Measurements from ENCODE around the gene CD177.

CD177 gene, protein sequence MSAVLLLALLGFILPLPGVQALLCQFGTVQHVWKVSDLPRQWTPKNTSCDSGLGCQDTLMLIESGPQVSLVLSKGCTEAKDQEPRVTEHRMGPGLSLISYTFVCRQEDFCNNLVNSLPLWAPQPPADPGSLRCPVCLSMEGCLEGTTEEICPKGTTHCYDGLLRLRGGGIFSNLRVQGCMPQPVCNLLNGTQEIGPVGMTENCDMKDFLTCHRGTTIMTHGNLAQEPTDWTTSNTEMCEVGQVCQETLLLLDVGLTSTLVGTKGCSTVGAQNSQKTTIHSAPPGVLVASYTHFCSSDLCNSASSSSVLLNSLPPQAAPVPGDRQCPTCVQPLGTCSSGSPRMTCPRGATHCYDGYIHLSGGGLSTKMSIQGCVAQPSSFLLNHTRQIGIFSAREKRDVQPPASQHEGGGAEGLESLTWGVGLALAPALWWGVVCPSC

DNA sequence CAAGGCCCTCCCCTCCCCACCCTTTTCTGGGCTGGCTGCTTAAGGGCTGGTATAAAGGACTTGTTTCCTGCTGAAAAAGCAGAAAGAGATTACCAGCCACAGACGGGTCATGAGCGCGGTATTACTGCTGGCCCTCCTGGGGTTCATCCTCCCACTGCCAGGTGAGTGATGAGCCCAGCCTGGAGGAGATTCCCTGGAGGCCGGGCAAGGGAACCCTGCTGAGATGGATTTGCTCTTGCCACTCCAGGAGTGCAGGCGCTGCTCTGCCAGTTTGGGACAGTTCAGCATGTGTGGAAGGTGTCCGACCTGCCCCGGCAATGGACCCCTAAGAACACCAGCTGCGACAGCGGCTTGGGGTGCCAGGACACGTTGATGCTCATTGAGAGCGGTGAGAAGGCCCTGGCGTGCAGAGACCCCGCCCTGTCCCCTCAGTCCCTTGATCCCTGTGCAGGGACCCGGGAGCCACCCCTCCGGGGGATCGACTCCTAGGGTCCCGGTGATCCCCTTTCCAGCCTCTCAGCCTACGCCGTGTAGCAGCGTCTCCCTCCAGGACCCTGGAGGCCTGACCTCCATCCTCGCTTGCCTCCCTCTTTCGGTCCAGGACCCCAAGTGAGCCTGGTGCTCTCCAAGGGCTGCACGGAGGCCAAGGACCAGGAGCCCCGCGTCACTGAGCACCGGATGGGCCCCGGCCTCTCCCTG is at the start of gene CD177:
CD177 (plus strand) TSS at position 81 of the 699 bp plus-strand sequence; CDS start at position 110, 29 bp downstream.
- H3K27ac Mint-ChIP-seq, result no peak within 1 kb of the TSS

DNA sequence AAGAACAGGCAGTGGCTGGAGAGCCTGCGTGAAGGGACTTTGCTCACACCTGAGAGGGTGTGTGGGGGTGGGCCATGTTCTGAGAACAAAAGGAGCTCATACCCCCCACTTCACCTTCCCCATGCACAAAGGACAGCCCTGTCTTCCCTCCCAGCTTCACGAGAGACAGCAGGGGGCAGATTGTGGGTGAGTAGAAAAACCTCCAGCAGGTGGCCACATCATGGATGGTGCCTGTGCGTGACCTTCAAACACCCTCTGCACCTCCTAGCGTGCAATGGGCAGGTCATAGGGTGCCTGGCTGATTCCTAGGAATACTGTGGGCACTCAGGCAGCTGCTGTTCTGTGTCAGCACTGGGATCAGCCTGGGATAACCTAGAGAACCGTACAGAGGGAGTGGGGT is 47.8 kb upstream of the CD177 start:
- Mint-ChIP-seq H3K27me3 (peaks cover 27% of the 10 kb centered on the region), H3K9me3 (ENCODE audit: low read depth) (no peaks in the 10 kb centered on the region), H3K36me3 (no peaks in the 10 kb centered on the region), H3K4me3 (no peak overlapping the region), H3K27ac (no peak overlapping the region), H3K4me1 (ENCODE audit: low read depth) (no peaks in the 10 kb centered on the region)

More for the DNA sequence above, at the start of gene CD177:
- Mint-ChIP-seq H3K4me3 (no peak within 1 kb of the TSS), H3K9me3 (ENCODE audit: low read depth) (no peaks in the 10 kb centered on the region), H3K27me3 (peaks cover 10% of the 10 kb centered on the region), H3K36me3 (no peaks in the 10 kb centered on the region), H3K4me1 (ENCODE audit: low read depth) (no peaks in the 10 kb centered on the region)

DNA sequence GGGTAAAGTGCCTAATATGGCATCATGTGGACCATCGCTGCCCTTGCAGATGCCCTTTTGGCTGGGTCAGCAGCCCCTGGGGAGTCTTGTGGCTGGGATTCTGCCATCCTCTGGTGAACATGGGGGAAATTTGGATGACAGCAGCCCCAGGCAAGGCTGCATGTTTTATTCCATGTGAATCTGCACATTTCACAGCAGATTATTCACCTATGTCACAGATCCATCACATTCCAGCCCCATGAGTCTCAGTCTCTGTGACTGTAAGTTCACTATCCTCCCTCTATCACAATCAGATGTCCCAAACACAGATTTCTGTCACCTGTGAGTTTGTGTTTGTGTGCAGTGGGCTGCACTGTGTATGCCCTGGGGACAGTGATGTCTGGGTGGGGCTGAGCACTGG is 47.4 kb upstream of the CD177 start:
- Mint-ChIP-seq H3K9me3 (ENCODE audit: low read depth) (no peaks in the 10 kb centered on the region), H3K27me3 (peaks cover 27% of the 10 kb centered on the region), H3K4me3 (no peak overlapping the region), H3K4me1 (ENCODE audit: low read depth) (no peaks in the 10 kb centered on the region), H3K27ac (no peak overlapping the region), H3K36me3 (no peaks in the 10 kb centered on the region)

GRCh38 chr19:43308244-43308815 is 45.2 kb upstream of the CD177 start:
- Mint-ChIP-seq H3K9me3 (ENCODE audit: low read depth) (no peaks in the 10 kb centered on the region), H3K4me3 (no peak overlapping the region), H3K27ac (no peak overlapping the region), H3K27me3 (peaks cover 23% of the 10 kb centered on the region), H3K4me1 (ENCODE audit: low read depth) (no peaks in the 10 kb centered on the region), H3K36me3 (no peaks in the 10 kb centered on the region)

DNA sequence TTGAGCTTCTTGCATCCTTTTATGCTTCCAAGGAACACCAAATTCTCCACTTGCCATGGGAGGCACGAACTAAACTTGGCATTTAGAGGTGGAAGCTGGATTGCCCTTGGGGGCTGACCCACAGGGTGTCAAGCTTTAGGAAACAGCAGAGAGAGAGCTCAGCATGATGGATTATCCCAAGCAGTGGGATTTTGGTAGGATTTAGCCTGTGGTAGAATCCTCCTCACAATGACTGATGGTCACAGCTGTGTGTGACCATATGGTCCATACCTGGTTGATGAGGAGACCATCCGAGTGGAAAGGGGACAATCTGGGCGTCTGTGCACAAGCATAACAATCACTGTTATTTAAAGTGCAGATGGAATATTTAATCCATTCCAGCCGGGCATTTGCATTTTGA is 44.0 kb upstream of the CD177 start:
- Mint-ChIP-seq H3K27ac (no peak overlapping the region), H3K9me3 (ENCODE audit: low read depth) (no peaks in the 10 kb centered on the region), H3K4me3 (no peak overlapping the region), H3K36me3 (no peaks in the 10 kb centered on the region), H3K4me1 (ENCODE audit: low read depth) (no peaks in the 10 kb centered on the region), H3K27me3 (peaks cover 22% of the 10 kb centered on the region)

DNA sequence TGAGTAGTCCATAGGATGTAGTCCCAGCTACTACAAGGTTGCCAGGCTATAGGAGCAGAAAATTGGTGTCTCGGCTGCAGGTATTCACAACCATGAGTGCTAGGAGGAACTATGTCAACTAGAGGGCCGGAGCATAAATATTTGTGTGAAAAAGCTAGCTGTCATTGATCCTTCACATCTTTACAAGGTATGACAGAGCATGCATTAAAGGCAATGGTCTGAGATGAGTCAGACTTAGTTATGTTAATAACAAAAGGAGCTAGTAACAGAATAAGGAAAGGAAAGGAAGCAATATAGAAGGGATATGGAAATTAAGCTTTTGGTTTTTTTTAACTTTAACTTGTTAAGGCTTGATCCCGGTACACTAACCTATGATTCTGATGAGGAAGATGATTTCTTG is 43.3 kb upstream of the CD177 start:
- Mint-ChIP-seq H3K4me3 (no peak overlapping the region), H3K9me3 (ENCODE audit: low read depth) (no peaks in the 10 kb centered on the region), H3K27me3 (peaks cover 22% of the 10 kb centered on the region), H3K27ac (no peak overlapping the region), H3K36me3 (no peaks in the 10 kb centered on the region), H3K4me1 (ENCODE audit: low read depth) (no peaks in the 10 kb centered on the region)

DNA sequence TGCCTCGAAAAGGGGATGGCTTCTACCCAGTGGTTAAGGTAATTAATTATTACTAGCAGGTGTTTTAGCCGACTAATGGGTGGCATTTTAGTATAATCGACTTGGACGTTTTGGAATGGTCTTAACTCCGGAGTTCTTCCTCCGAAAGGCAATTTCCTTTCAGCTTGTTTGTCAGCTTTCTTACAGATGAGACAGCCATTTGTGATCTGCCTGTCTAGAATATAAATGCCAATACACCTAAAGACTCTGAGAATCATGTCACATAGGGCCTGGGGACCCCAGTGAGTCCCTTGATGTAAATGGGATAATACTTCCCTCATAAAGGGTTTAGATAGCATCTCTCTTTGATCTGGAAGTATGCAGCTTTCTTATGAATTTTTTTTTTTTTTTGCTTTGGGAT is 42.2 kb upstream of the CD177 start:
- no peaks in the 10 kb centered on the region for H3K9me3 Mint-ChIP-seq (ENCODE audit: low read depth)
- no peak overlapping the region for H3K27ac Mint-ChIP-seq
- H3K4me3 Mint-ChIP-seq, result no peak overlapping the region
- H3K27me3 Mint-ChIP-seq, result peaks cover 22% of the 10 kb centered on the region
- no peaks in the 10 kb centered on the region for H3K36me3 Mint-ChIP-seq
- no peaks in the 10 kb centered on the region for H3K4me1 Mint-ChIP-seq (ENCODE audit: low read depth)

- Mint-ChIP-seq H3K27ac (no peak overlapping the region), H3K27me3 (peaks cover 25% of the 10 kb centered on the region), H3K4me1 (ENCODE audit: low read depth) (no peaks in the 10 kb centered on the region), H3K9me3 (ENCODE audit: low read depth) (no peaks in the 10 kb centered on the region), H3K4me3 (no peak overlapping the region), H3K36me3 (no peaks in the 10 kb centered on the region)
Measured at GRCh38 chr19:43311706-43312105, 41.8 kb upstream of the CD177 start.

GRCh38 chr19:43313711-43314495 is 39.6 kb upstream of the CD177 start:
- H3K9me3 Mint-ChIP-seq (ENCODE audit: low read depth), result no peaks in the 10 kb centered on the region
- H3K27me3 Mint-ChIP-seq, result peaks cover 17% of the 10 kb centered on the region
- H3K36me3 Mint-ChIP-seq, result no peaks in the 10 kb centered on the region
- H3K27ac Mint-ChIP-seq, result no peak overlapping the region
- H3K4me1 Mint-ChIP-seq (ENCODE audit: low read depth), result no peaks in the 10 kb centered on the region
- H3K4me3 Mint-ChIP-seq, result no peak overlapping the region

DNA sequence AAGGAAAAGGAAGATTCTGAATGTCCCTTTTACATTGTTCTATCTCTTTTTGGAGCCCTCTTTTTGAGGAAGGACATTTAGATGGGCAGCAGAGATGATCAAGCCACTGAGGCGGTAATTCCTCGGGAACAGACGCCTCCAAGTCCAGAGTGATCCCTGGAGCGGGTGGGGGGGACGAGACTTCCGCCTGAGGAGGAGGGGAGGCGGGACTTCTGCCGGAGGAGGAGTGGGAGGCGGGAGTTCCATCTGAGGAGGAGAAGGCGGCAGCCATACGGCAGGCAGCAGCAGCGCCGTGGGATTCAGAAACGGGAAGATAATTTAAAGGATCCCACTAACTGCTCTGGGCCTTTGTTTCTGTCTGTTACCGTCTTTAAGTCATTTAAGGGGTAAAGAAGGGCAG is 37.6 kb upstream of the CD177 start:
- peaks cover 6% of the 10 kb centered on the region for H3K27me3 Mint-ChIP-seq
- no peaks in the 10 kb centered on the region for H3K36me3 Mint-ChIP-seq
- H3K4me3 Mint-ChIP-seq, result no peak overlapping the region
- no peak overlapping the region for H3K27ac Mint-ChIP-seq
- no peaks in the 10 kb centered on the region for H3K9me3 Mint-ChIP-seq (ENCODE audit: low read depth)
- no peaks in the 10 kb centered on the region for H3K4me1 Mint-ChIP-seq (ENCODE audit: low read depth)

DNA sequence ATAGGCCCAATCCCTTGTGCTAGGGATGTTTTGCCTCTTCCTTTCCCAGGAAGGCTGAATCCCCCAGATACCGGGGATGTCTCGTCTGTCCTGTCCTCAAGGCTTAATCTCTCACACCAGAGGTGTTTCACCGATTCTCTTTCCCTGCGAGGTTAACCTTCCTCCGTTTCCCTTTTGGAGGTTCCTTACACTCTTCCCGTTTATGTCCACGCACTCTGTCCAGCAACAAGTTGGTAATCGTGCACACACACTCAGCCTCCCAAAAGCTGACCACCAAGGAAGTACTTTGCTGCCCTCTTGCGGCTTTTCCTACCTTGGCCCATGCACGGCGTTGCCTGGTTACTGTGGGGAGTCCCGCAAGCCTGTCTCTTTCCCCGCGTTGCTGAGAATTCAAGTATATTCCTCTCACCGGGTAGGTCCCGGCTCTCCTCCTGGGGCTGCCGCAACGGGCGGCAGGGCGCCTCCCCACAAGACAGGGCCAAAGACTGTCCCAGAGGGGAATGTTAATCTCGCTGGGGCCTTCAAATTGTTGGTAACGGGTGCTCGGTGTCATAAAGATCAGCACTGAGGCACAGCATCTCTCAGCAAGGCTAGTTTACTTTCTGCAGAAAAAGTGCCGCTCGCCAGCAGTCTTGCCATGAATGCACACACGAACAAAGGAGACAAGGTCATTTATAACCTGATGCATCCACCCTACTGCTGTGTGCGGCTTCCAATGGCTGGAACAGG is 36.7 kb upstream of the CD177 start:
- no peak overlapping the region for H3K4me3 Mint-ChIP-seq
- peaks cover 5% of the 10 kb centered on the region for H3K27me3 Mint-ChIP-seq
- no peaks in the 10 kb centered on the region for H3K4me1 Mint-ChIP-seq (ENCODE audit: low read depth)
- H3K36me3 Mint-ChIP-seq, result no peaks in the 10 kb centered on the region
- no peaks in the 10 kb centered on the region for H3K9me3 Mint-ChIP-seq (ENCODE audit: low read depth)
- H3K27ac Mint-ChIP-seq, result no peak overlapping the region

GRCh38 chr19:43318203-43318602 is 35.3 kb upstream of the CD177 start:
- H3K27ac Mint-ChIP-seq, result no peak overlapping the region
- H3K27me3 Mint-ChIP-seq, result peaks cover 5% of the 10 kb centered on the region
- no peak overlapping the region for H3K4me3 Mint-ChIP-seq
- H3K4me1 Mint-ChIP-seq (ENCODE audit: low read depth), result no peaks in the 10 kb centered on the region
- H3K9me3 Mint-ChIP-seq (ENCODE audit: low read depth), result no peaks in the 10 kb centered on the region
- H3K36me3 Mint-ChIP-seq, result no peaks in the 10 kb centered on the region

GRCh38 chr19:43318796-43319314 is 34.6 kb upstream of the CD177 start:
- no peaks in the 10 kb centered on the region for H3K9me3 Mint-ChIP-seq (ENCODE audit: low read depth)
- H3K27ac Mint-ChIP-seq, result no peak overlapping the region
- peaks cover 5% of the 10 kb centered on the region for H3K27me3 Mint-ChIP-seq
- no peak overlapping the region for H3K4me3 Mint-ChIP-seq
- no peaks in the 10 kb centered on the region for H3K36me3 Mint-ChIP-seq
- no peaks in the 10 kb centered on the region for H3K4me1 Mint-ChIP-seq (ENCODE audit: low read depth)

- no peak overlapping the region for H3K4me3 Mint-ChIP-seq
- H3K4me1 Mint-ChIP-seq (ENCODE audit: low read depth), result no peaks in the 10 kb centered on the region
- no peaks in the 10 kb centered on the region for H3K9me3 Mint-ChIP-seq (ENCODE audit: low read depth)
- H3K36me3 Mint-ChIP-seq, result no peaks in the 10 kb centered on the region
- peaks cover 5% of the 10 kb centered on the region for H3K27me3 Mint-ChIP-seq
- H3K27ac Mint-ChIP-seq, result no peak overlapping the region
Measured at GRCh38 chr19:43320546-43320945, 32.9 kb upstream of the CD177 start.
